K562 (cell line): Measurements from ENCODE around the gene RNF214. TPM values are rescaled to one million over a fixed set of nuclear protein-coding genes. Genes with fewer than 3 reads are reported as not detected.

Experiments
- ATAC-seq: fragments of 200-7000 bp; cut with Tn5 transposase; 3 replicates; pipeline ENCODE4 v1.9.1; 2020; ENCODE audit warnings: moderate library complexity
- BruUV-seq: library from RNA; stranded (reverse); fragments of 400-500 nt; replicated peaks from 2 replicates; lab custom pipeline; 2021; lab: Mats Ljungman, UMichigan
- CTCF ChIA-PET: fragments of 300-600 bp; formaldehyde crosslinking; extraction: SDS; loops from one replicate; lab custom pipeline; 2021; ENCODE audit warnings: low intra/inter-chr PET ratio; lab: Yijun Ruan, JAX
- POLR2A ChIA-PET: fragments of 300-600, 350-650 bp; sonication (Branson Sonifier 250); formaldehyde crosslinking; extraction: SDS; loops from one replicate; lab custom pipeline; 2021; ENCODE audit warnings: antibody characterized with exemption, inconsistent platforms; lab: Yijun Ruan, JAX
- DNase-seq, 4 experiments: peaks; one replicate each; pipeline versions ENCODE4 v3.0.0 to v3.0.0-alpha.2; 2011 to 2018; ENCODE audit warnings: low spot score in 3 of 4, mixed read lengths in 3 of 4; ENCODE audit errors: extremely low read depth in 1 of 4
- FAIRE-seq: peaks from 2 replicates; lab custom pipeline; 2011; peaks lifted over from hg19 to GRCh38; lab: Jason Lieb, UNC
- H2AFZ ChIP-seq: 2 replicates; pipeline ENCODE4 v1.6.0; 2011; ENCODE audit warnings: low read depth, low read length, control low read depth, inconsistent platforms
- H3K27ac ChIP-seq: fragments of 200-600 bp; 3 replicates; pipeline ENCODE4 v1.8.0; 2011; ENCODE audit warnings: low read depth, mild to moderate bottlenecking, control low read depth, inconsistent platforms, low read length, moderate library complexity, mixed read lengths; ENCODE audit errors: extremely low read depth
- H3K27me3 ChIP-seq, 2 experiments: fragments of 300-600 bp in 1 of 2; 2 replicates in 1 of 2; 3 replicates in 1 of 2; pipeline versions ENCODE4 v1.6.0 to v1.8.0; 2011; ENCODE audit warnings: inconsistent platforms in 2 of 2, low read length in 2 of 2, mild to moderate bottlenecking in 1 of 2, mixed read lengths in 1 of 2, moderate library complexity in 1 of 2; ENCODE audit not compliant: control insufficient read depth in 2 of 2, insufficient read depth in 2 of 2
- H3K36me3 ChIP-seq: fragments of 300-600 bp; 3 replicates; pipeline ENCODE4 v1.8.0; 2011; ENCODE audit warnings: mild to moderate bottlenecking, low read length, inconsistent platforms; ENCODE audit not compliant: control insufficient read depth, insufficient read depth
- H3K4me1 ChIP-seq, 2 experiments: fragments of 200-600 bp in 1 of 2; replicated peaks in 1 of 2; 2 replicates in 1 of 2; 3 replicates in 1 of 2; pipeline versions ENCODE4 v1.5.1 to v1.8.0; 2011; ENCODE audit warnings: inconsistent platforms in 2 of 2, low read length in 2 of 2, mild to moderate bottlenecking in 1 of 2, mixed read lengths in 1 of 2, moderate library complexity in 1 of 2; ENCODE audit not compliant: control insufficient read depth in 2 of 2, insufficient read depth in 2 of 2
- H3K4me2 ChIP-seq: 2 replicates; pipeline ENCODE4 v1.6.1; 2011; ENCODE audit warnings: low read length, control low read depth, inconsistent platforms, mixed read lengths; ENCODE audit not compliant: insufficient read depth
- H3K4me3 ChIP-seq: fragments of 200-600 bp; sonication (generic), shearing (Covaris generic); 2 replicates; pipeline ENCODE4 v1.5.1; 2016; ENCODE audit warnings: control low read depth, inconsistent platforms
- H3K79me2 ChIP-seq: fragments of 200-600 bp; 3 replicates; pipeline ENCODE4 v1.8.0; 2011; ENCODE audit warnings: low read length, inconsistent platforms; ENCODE audit not compliant: control insufficient read depth, insufficient read depth
- H3K9ac ChIP-seq, 2 experiments: 2 replicates each; pipeline versions ENCODE4 v1.6.0 to v1.6.1; 2011; ENCODE audit warnings: low read depth in 2 of 2, low read length in 2 of 2, control low read depth in 1 of 2, inconsistent platforms in 1 of 2, mild to moderate bottlenecking in 1 of 2, mixed read lengths in 1 of 2; ENCODE audit not compliant: insufficient read depth in 1 of 2
- H3K9me1 ChIP-seq: one replicate; pipeline ENCODE4 v1.6.0; 2011; ENCODE audit warnings: inconsistent platforms, mild to moderate bottlenecking, low read length, moderate library complexity; ENCODE audit not compliant: control insufficient read depth, insufficient read depth
- H3K9me3 ChIP-seq: replicated peaks from 2 replicates; pipeline ENCODE4 v1.5.1; 2011; ENCODE audit warnings: low read depth, low read length, inconsistent platforms; ENCODE audit not compliant: control insufficient read depth, insufficient read depth
- H4K20me1 ChIP-seq: replicated peaks from 2 replicates; pipeline ENCODE4 v1.6.1; 2011; ENCODE audit warnings: low read length, inconsistent platforms, mixed read lengths; ENCODE audit not compliant: control insufficient read depth, insufficient read depth
- BRCA1 ChIP-seq, 2 experiments: fragments of 450-650 bp in 1 of 2; sonication (generic) in 1 of 2; formaldehyde crosslinking in 1 of 2; IDR thresholded peaks; 2 replicates each; pipeline versions ENCODE4 v1.5.0 to v1.6.1; 2017 to 2020; ENCODE audit warnings: mild to moderate bottlenecking in 1 of 2, missing genetic modification reagents in 1 of 2
- POLR2B ChIP-seq: fragments of 450-650 bp; IDR thresholded peaks from 2 replicates; pipeline ENCODE4 v1.6.1; 2018; ENCODE audit warnings: low read depth; ENCODE audit not compliant: partially characterized antibody
- SRSF9 ChIP-seq: fragments of 200-400 bp; formaldehyde crosslinking; IDR thresholded peaks from 2 replicates; pipeline ENCODE4 v1.6.1; 2017; ENCODE audit warnings: low read depth, low read length, borderline replicate concordance
- TAF9B ChIP-seq: fragments of 450-650 bp; IDR thresholded peaks from 2 replicates; pipeline ENCODE4 v1.6.1; 2018; ENCODE audit warnings: mild to moderate bottlenecking; ENCODE audit not compliant: partially characterized antibody
- ZMIZ1 ChIP-seq, 2 experiments: fragments of 150-350 bp in 1 of 2; IDR thresholded peaks; 2 replicates each; pipeline ENCODE4 v1.6.1; 2012 to 2016; ENCODE audit warnings: low read depth in 2 of 2, low read length in 2 of 2, mild to moderate bottlenecking in 1 of 2, moderate library complexity in 1 of 2
- WGBS: fragments of 100-300 bp; shearing (Covaris generic); methylation state at CpG from one replicate; pipeline ENCODE4 v1.1.6; 2016; ENCODE audit warnings: low coverage, mixed read lengths; ENCODE audit not compliant: insufficient coverage; ENCODE audit errors: missing lambda C conversion rate; 5-methylcytosine and 5-hydroxymethylcytosine counted together
- in situ Hi-C: fragments of 300-500 bp; cut with MboI; formaldehyde crosslinking; loops from 4 replicates; pipeline ENCODE4 v1.15.0; 2018; ENCODE audit warnings: inconsistent platforms, mixed read lengths
- intact Hi-C: fragments of 100-400 bp; cut with micrococcal nuclease; formaldehyde crosslinking; loops from 2 replicates; pipeline ENCODE4 v1.14.2; 2022
- polyA plus RNA-seq, 8 experiments: library from polyadenylated mRNA; depleted of rRNA in 4 of 8; stranded (reverse) in 5 of 8; unstranded in 3 of 8; fragments of >200 nt; fragmentation: Nextera tagmentation in 2 of 8; fragmentation: Illumina TruSeq in 1 of 8; extraction: Ambion mirVana in 2 of 8; extraction: Trizol in 1 of 8; gene quantifications; 2 replicates each; pipeline versions ENCODE4 v1.2.1 to v1.2.3, GENCODE V29; 2011 to 2014; ENCODE audit warnings: inconsistent platforms in 1 of 8, missing spikeins in 1 of 8
- total RNA-seq, 7 experiments: library from RNA; depleted of rRNA in 6 of 7; stranded (reverse); fragments of >200 nt in 6 of 7; fragmentation: Illumina TruSeq in 2 of 7; extraction: Trizol in 2 of 7; gene quantifications; 2 replicates each; pipeline versions ENCODE4 v1.2.1 to v1.2.3, GENCODE V29; 2011 to 2021; ENCODE audit warnings: low replicate concordance in 1 of 7
- TF ChIP-seq, protein P1 (sequence below): fragments of 200-400 bp; formaldehyde crosslinking; IDR thresholded peaks from 2 replicates; pipeline ENCODE4 v1.6.1; 2017; ENCODE audit warnings: mild to moderate bottlenecking, low read depth, low read length, moderate library complexity

RNF214 gene
- total and polyA plus RNA-seq, 9 of the 15 experiments (the other 6 are each of a cell fraction or from before 2014, with no cell fraction given), result 6.6 to 24.8 (median 11.9) TPM

GRCh38 chr11:117290809-117291396, 58.4 kb downstream of the RNF214 start, which contains the start of gene BACE1-AS:
TSS of gene BACE1-AS (plus strand) at chr11:117291346.
- ATAC-seq (no peak), DNase-seq (no peak), FAIRE-seq (no peak)
- Histone ChIP-seq H3K9me1 (no peaks in the 10 kb centered on the region), H3K9ac (no peak within 1 kb of the TSS), H3K4me3 (no peak within 1 kb of the TSS), H3K79me2 (no peaks in the 10 kb centered on the region), H3K4me1 (no peaks in the 10 kb centered on the region), H2AFZ (no peak within 1 kb of the TSS), H3K4me2 (no peak within 1 kb of the TSS), H3K9me3 (no peaks in the 10 kb centered on the region), H3K27me3 (no peaks in the 10 kb centered on the region), H3K36me3 (peaks cover 16% of the 10 kb centered on the region; the same call in 2 of the 3 replicates), H4K20me1 (peaks cover 1% of the 10 kb centered on the region; the same call in 1 of the 2 replicates), H3K27ac (no peak within 1 kb of the TSS)
- ChIA-PET CTCF (no interaction called here), POLR2A (interaction anchor here (1.1 kb wide), 1 partner anchor 18 kb away, joined by 3 read pairs; no protein-coding TSS in a partner anchor)
- intact Hi-C loops, result no loop called here
- in situ Hi-C loops, result no loop called here
- TF ChIP-seq ZMIZ1 (IDR thresholded peaks at IDR 0.05; ENCODE audit: low read depth in 2 of 2, low read length in 2 of 2), result no peak
- TF ChIP-seq, protein P1, sequence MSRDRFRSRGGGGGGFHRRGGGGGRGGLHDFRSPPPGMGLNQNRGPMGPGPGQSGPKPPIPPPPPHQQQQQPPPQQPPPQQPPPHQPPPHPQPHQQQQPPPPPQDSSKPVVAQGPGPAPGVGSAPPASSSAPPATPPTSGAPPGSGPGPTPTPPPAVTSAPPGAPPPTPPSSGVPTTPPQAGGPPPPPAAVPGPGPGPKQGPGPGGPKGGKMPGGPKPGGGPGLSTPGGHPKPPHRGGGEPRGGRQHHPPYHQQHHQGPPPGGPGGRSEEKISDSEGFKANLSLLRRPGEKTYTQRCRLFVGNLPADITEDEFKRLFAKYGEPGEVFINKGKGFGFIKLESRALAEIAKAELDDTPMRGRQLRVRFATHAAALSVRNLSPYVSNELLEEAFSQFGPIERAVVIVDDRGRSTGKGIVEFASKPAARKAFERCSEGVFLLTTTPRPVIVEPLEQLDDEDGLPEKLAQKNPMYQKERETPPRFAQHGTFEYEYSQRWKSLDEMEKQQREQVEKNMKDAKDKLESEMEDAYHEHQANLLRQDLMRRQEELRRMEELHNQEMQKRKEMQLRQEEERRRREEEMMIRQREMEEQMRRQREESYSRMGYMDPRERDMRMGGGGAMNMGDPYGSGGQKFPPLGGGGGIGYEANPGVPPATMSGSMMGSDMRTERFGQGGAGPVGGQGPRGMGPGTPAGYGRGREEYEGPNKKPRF, result no peak
- no peak for TF ChIP-seq BRCA1 (IDR thresholded peaks at IDR 0.05)
- TF ChIP-seq BRCA1 (CRISPR knock-in tag; IDR thresholded peaks at IDR 0.05), result no peak
- no peak for TF ChIP-seq TAF9B
- TF ChIP-seq POLR2B, result no peak
- no peak for TF ChIP-seq SRSF9
- WGBS, result 77% methylated on average over 8 of the region's 8 CpGs
- no TSS peak for BruUV-seq
